GM23338 (cell line): ENCODE results near the gene VRK3. TPM values are rescaled to one million over a fixed set of nuclear protein-coding genes. Genes with fewer than 3 reads are reported as not detected.

ENCODE experiments used
- ATAC-seq: fragments of 200-7000 bp; cut with Tn5 transposase; 3 replicates; pipeline ENCODE4 v1.9.1; 2020
- DNase-seq: peaks from one replicate; pipeline ENCODE4 v3.0.0-alpha.2; 2015; ENCODE audit warnings: low spot score
- H2AFZ ChIP-seq: fragments of 200-600 bp; sonication (generic); 2 replicates; pipeline ENCODE4 v1.8.0; 2016; ENCODE audit warnings: antibody characterized with exemption, mild to moderate bottlenecking, moderate library complexity
- H3F3A ChIP-seq: fragments of 200-600 bp; sonication (generic); replicated peaks from 2 replicates; pipeline ENCODE4 v1.8.0; 2017; ENCODE audit warnings: antibody characterized with exemption, mixed run types, low read depth
- H3K27ac ChIP-seq: fragments of 200-600 bp; sonication (generic); 2 replicates; pipeline ENCODE4 v1.6.1; 2016; ENCODE audit warnings: low read depth
- H3K27me3 ChIP-seq: fragments of 200-600 bp; sonication (generic); 2 replicates; pipeline ENCODE4 v1.8.0; 2016; ENCODE audit warnings: mild to moderate bottlenecking, mixed run types, moderate library complexity; ENCODE audit not compliant: insufficient read depth
- H3K36me3 ChIP-seq: fragments of 200-600 bp; sonication (generic); 2 replicates; pipeline ENCODE4 v1.8.0; 2016; ENCODE audit warnings: mild to moderate bottlenecking; ENCODE audit not compliant: insufficient read depth
- H3K4me1 ChIP-seq: fragments of 200-600 bp; sonication (generic); 2 replicates; pipeline ENCODE4 v1.8.0; 2016; ENCODE audit warnings: mild to moderate bottlenecking, moderate library complexity; ENCODE audit not compliant: insufficient read depth
- H3K4me2 ChIP-seq: fragments of 200-600 bp; sonication (generic); 2 replicates; pipeline ENCODE4 v1.7.1; 2017; ENCODE audit warnings: mixed run types
- H3K4me3 ChIP-seq: fragments of 200-600 bp; sonication (generic); 2 replicates; pipeline ENCODE4 v1.6.1; 2016; ENCODE audit warnings: mixed run types
- H3K79me2 ChIP-seq: fragments of 200-600 bp; sonication (generic); replicated peaks from 2 replicates; pipeline ENCODE4 v1.8.0; 2017; ENCODE audit warnings: mild to moderate bottlenecking; ENCODE audit not compliant: insufficient read depth
- H3K9me2 ChIP-seq: fragments of 200-600 bp; sonication (generic); 2 replicates; pipeline ENCODE4 v1.8.0; 2017; ENCODE audit not compliant: insufficient read depth
- H4K20me1 ChIP-seq: fragments of 200-600 bp; sonication (generic); replicated peaks from 2 replicates; pipeline ENCODE4 v1.8.0; 2017; ENCODE audit warnings: mild to moderate bottlenecking; ENCODE audit not compliant: insufficient read depth
- H3K27ac Mint-ChIP-seq: 2 replicates; pipeline ENCODE4 v1.8.0; 2020; ENCODE audit warnings: inconsistent platforms, mild to moderate bottlenecking, moderate library complexity, mixed read lengths
- H3K27me3 Mint-ChIP-seq: 3 replicates; pipeline ENCODE4 v1.8.0; 2022; ENCODE audit warnings: low read depth, mild to moderate bottlenecking, moderate library complexity, mixed read lengths, inconsistent platforms; ENCODE audit not compliant: insufficient read depth, poor library complexity
- H3K36me3 Mint-ChIP-seq: 3 replicates; pipeline ENCODE4 v1.8.0; 2021; ENCODE audit warnings: low read depth, mild to moderate bottlenecking, inconsistent platforms, moderate library complexity, mixed read lengths
- H3K4me1 Mint-ChIP-seq: 3 replicates; pipeline ENCODE4 v1.8.0; 2020; ENCODE audit warnings: mild to moderate bottlenecking, inconsistent platforms, mixed read lengths
- H3K4me3 Mint-ChIP-seq: 3 replicates; pipeline ENCODE4 v1.8.0; 2021; ENCODE audit warnings: moderate library complexity, mild to moderate bottlenecking, inconsistent platforms, mixed read lengths
- H3K9me3 Mint-ChIP-seq: 3 replicates; pipeline ENCODE4 v1.8.0; 2020; ENCODE audit warnings: moderate library complexity, mild to moderate bottlenecking, inconsistent platforms, mixed read lengths
- CREB1 ChIP-seq: fragments of 250-450 bp; sonication (Bioruptor Pico); IDR thresholded peaks from 2 replicates; pipeline ENCODE4 v1.5.0; 2020; ENCODE audit warnings: low read depth, mild to moderate bottlenecking, moderate library complexity
- CTCF ChIP-seq, 2 experiments: fragments of 200-600 bp in 1 of 2; sonication (generic) in 1 of 2; conservative IDR thresholded peaks; 2 replicates each; pipeline versions ENCODE4 v1.5.1 to v1.6.1; 2016 to 2017; ENCODE audit warnings: antibody characterized with exemption in 2 of 2, low read depth in 2 of 2, mild to moderate bottlenecking in 2 of 2, moderate library complexity in 1 of 2
- EZH2 ChIP-seq: fragments of 200-600 bp; sonication (generic); IDR thresholded peaks from one replicate; pipeline ENCODE4 v1.8.0; 2017; ENCODE audit warnings: antibody characterized with exemption, mild to moderate bottlenecking, low read depth; ENCODE audit not compliant: unreplicated experiment
- EZH2phosphoT487 ChIP-seq: fragments of 200-600 bp; sonication (generic); IDR thresholded peaks from one replicate; pipeline ENCODE4 v1.8.1; 2018; ENCODE audit warnings: antibody characterized with exemption; ENCODE audit not compliant: unreplicated experiment
- JUNB ChIP-seq: IDR thresholded peaks from one replicate; pipeline ENCODE4 v1.6.1; 2016; ENCODE audit warnings: antibody characterized with exemption; ENCODE audit not compliant: unreplicated experiment
- NANOG ChIP-seq: IDR thresholded peaks from 2 replicates; pipeline ENCODE4 v1.6.1; 2016; ENCODE audit warnings: antibody characterized with exemption, borderline replicate concordance
- POLR2AphosphoS5 ChIP-seq: IDR thresholded peaks from 2 replicates; pipeline ENCODE4 v1.6.1; 2016; ENCODE audit warnings: antibody characterized with exemption, low read depth
- STAT1 ChIP-seq: IDR thresholded peaks from one replicate; pipeline ENCODE4 v1.6.1; 2016; ENCODE audit warnings: antibody characterized with exemption; ENCODE audit not compliant: unreplicated experiment
- ZNF114 ChIP-seq: fragments of 250-450 bp; sonication (Bioruptor Pico); IDR thresholded peaks from 2 replicates; pipeline ENCODE4 v1.5.0; 2020; ENCODE audit warnings: mild to moderate bottlenecking, moderate library complexity
- ZNF331 ChIP-seq: fragments of 250-450 bp; sonication (Bioruptor Pico); IDR thresholded peaks from 2 replicates; pipeline ENCODE4 v1.5.0; 2020; ENCODE audit warnings: low read depth, mild to moderate bottlenecking, moderate library complexity
- ZNF462 ChIP-seq: fragments of 250-450 bp; sonication (Bioruptor Pico); IDR thresholded peaks from 2 replicates; pipeline ENCODE4 v1.5.0; 2020; ENCODE audit warnings: mild to moderate bottlenecking, moderate library complexity
- polyA plus RNA-seq: library from polyadenylated mRNA; unstranded; fragments of >200 nt; fragmentation: Nextera tagmentation; extraction: Ambion mirVana; gene quantifications from 2 replicates; pipeline ENCODE4 v1.2.1, GENCODE V29; 2016
- total RNA-seq: library from RNA; depleted of rRNA; stranded (reverse); fragments of >200 nt; shearing (Covaris generic); gene quantifications from 2 replicates; pipeline ENCODE4 v1.2.3, GENCODE V29; 2014
- TF ChIP-seq, protein P1 (sequence below): IDR thresholded peaks from one replicate; pipeline ENCODE4 v1.6.1; 2018; ENCODE audit warnings: antibody characterized with exemption; ENCODE audit not compliant: unreplicated experiment
- TF ChIP-seq, protein P2 (sequence below): IDR thresholded peaks from 2 replicates; pipeline ENCODE4 v1.6.1; 2016; ENCODE audit warnings: antibody characterized with exemption

Gene VRK3
- total and polyA plus RNA-seq, 2 experiments from 2014 or later: 17.4 to 29.1 TPM

GRCh38 chr19:49987159-49987698, 37.9 kb downstream of the VRK3 start:
- Mint-ChIP-seq H3K27me3 (peaks cover 9% of the 10 kb centered on the region), H3K4me3 (no peak overlapping the region), H3K36me3 (no peaks in the 10 kb centered on the region; the same call in 1 of the 3 replicates), H3K4me1 (no peaks in the 10 kb centered on the region; the same call in 2 of the 3 replicates), H3K27ac (no peak overlapping the region), H3K9me3 (peaks cover 3% of the 10 kb centered on the region; the same call in 2 of the 3 replicates)
- Histone ChIP-seq H4K20me1 (no peaks in the 10 kb centered on the region; the same call in 1 of the 2 replicates), H3K27me3 (no peaks in the 10 kb centered on the region), H3K4me3 (no peak overlapping the region), H3K4me1 (no peaks in the 10 kb centered on the region), H3K4me2 (no peak overlapping the region), H3F3A (no peaks in the 10 kb centered on the region), H3K9me2 (no peaks in the 10 kb centered on the region), H3K36me3 (no peaks in the 10 kb centered on the region), H2AFZ (no peak overlapping the region), H3K27ac (no peak overlapping the region), H3K79me2 (no peaks in the 10 kb centered on the region)
- ATAC-seq (peak; percentile 98), DNase-seq (peak; percentile 99)
- TF ChIP-seq, protein P1, sequence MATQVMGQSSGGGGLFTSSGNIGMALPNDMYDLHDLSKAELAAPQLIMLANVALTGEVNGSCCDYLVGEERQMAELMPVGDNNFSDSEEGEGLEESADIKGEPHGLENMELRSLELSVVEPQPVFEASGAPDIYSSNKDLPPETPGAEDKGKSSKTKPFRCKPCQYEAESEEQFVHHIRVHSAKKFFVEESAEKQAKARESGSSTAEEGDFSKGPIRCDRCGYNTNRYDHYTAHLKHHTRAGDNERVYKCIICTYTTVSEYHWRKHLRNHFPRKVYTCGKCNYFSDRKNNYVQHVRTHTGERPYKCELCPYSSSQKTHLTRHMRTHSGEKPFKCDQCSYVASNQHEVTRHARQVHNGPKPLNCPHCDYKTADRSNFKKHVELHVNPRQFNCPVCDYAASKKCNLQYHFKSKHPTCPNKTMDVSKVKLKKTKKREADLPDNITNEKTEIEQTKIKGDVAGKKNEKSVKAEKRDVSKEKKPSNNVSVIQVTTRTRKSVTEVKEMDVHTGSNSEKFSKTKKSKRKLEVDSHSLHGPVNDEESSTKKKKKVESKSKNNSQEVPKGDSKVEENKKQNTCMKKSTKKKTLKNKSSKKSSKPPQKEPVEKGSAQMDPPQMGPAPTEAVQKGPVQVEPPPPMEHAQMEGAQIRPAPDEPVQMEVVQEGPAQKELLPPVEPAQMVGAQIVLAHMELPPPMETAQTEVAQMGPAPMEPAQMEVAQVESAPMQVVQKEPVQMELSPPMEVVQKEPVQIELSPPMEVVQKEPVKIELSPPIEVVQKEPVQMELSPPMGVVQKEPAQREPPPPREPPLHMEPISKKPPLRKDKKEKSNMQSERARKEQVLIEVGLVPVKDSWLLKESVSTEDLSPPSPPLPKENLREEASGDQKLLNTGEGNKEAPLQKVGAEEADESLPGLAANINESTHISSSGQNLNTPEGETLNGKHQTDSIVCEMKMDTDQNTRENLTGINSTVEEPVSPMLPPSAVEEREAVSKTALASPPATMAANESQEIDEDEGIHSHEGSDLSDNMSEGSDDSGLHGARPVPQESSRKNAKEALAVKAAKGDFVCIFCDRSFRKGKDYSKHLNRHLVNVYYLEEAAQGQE: peak; percentile 93
- TF ChIP-seq STAT1: no peak
- TF ChIP-seq POLR2AphosphoS5: peak; percentile 48; the same call in 1 of the 2 replicates
- 0 out of 4 replicates have a peak, but pooled peaks of 1 of the 2 experiments have one; percentile 2 for TF ChIP-seq CTCF (conservative IDR thresholded peaks at IDR 0.05; ENCODE audit: low read depth in 2 of 2)
- TF ChIP-seq, protein P2, sequence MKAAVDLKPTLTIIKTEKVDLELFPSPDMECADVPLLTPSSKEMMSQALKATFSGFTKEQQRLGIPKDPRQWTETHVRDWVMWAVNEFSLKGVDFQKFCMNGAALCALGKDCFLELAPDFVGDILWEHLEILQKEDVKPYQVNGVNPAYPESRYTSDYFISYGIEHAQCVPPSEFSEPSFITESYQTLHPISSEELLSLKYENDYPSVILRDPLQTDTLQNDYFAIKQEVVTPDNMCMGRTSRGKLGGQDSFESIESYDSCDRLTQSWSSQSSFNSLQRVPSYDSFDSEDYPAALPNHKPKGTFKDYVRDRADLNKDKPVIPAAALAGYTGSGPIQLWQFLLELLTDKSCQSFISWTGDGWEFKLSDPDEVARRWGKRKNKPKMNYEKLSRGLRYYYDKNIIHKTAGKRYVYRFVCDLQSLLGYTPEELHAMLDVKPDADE: no peak
- no peak for TF ChIP-seq EZH2
- no peak for TF ChIP-seq EZH2phosphoT487
- peak; percentile 65 for TF ChIP-seq ZNF331 (CRISPR knock-in tag)
- TF ChIP-seq CREB1 (CRISPR knock-in tag): peak; percentile 79
- TF ChIP-seq JUNB: no peak
- no peak for TF ChIP-seq NANOG
- peak; percentile 32; the same call in 1 of the 2 replicates for TF ChIP-seq ZNF462
- peak; percentile 100 for TF ChIP-seq ZNF114
